ENCODE data around the gene FXYD2.

FXYD2 gene

DNA sequence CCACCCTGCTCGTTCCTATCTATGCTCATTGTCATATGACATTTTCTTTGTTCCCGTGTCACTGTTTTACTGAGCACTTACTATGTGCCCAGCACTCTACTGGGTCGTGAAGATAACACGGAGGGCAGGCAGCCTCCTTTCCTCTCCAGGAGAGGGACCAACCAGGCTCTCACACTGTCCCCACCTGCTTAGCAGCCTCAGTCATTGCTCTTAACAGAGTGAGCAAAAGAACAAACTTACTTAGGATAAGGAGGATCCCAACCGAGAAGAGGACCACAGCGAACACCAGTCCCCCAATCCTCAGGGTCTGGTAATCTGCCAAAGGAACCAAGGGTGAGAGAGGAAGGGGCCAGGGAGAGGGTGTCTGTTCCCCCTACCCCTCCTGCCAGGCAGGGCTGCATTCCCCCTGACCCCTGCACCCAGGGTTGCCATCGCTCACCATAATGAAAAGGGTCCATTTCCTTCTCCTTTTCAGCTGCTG is 17.0 kb upstream of the FXYD2 start:
- Histone ChIP-seq H3K9ac (ENCODE audit: low read depth in 1 of 2, low read length in 2 of 2) (no peak overlapping the region), H3K36me3 (ENCODE audit: control insufficient read depth in 1 of 2, insufficient read depth in 2 of 2, low read length in 2 of 2) (no peaks in the 10 kb centered on the region), H3K27me3 (ENCODE audit: control insufficient read depth in 1 of 2, insufficient read depth in 2 of 2, low read length in 2 of 2) (peaks cover 0 to 3% of the 10 kb centered on the region in 2 donors), H3K9me3 (ENCODE audit: control insufficient read depth in 1 of 2, low read length in 2 of 2) (no peaks in the 10 kb centered on the region), H3K27ac (ENCODE audit: low read depth, low read length) (no peak overlapping the region), H3K4me3 (ENCODE audit: low read depth in 1 of 2, low read length in 2 of 2) (no peak overlapping the region), H3K4me1 (ENCODE audit: control insufficient read depth in 1 of 2, insufficient read depth in 2 of 2, low read length in 2 of 2) (peaks cover 8 to 21% of the 10 kb centered on the region in 2 donors)

DNA sequence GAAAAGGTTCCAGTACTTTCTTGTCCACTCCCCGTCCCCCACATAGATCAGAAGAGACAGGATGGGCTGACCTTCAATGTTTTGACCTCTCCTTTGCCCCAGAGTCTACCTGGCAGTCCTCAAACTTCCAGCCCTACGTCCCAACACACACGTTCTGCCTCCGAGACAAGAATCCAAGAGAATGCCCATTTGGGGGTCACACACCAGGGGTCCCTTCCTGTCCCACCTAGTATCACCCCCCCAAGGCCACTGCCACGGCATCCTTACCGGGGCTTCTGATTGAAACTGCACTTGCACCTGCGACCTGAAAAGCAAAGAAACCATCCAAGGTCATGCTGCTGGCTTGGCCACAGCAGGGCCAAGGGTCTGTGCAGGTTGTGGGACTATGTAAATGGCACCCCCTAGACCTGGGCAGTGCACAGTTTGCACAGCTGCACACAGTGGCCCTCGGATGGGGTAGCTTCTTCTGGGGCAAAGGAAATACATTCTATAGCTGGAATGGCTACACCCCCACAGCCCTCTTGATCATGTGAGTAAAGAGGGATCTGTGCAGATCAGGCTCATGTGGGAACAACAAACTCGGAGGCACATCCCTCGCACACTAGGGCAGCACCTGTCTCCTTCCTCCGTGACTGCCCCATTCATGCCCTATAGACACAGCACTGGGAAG is 16.5 kb upstream of the FXYD2 start:
- no peak overlapping the region for H3K27ac ChIP-seq (ENCODE audit: low read depth, low read length)
- no peaks in the 10 kb centered on the region for H3K9me3 ChIP-seq (ENCODE audit: control insufficient read depth in 1 of 2, low read length in 2 of 2)
- H3K4me3 ChIP-seq (ENCODE audit: low read depth in 1 of 2, low read length in 2 of 2): no peak overlapping the region

GRCh38 chr11:117839936-117840813 is 15.6 kb upstream of the FXYD2 start:
- Histone ChIP-seq H3K27me3 (ENCODE audit: control insufficient read depth in 1 of 2, insufficient read depth in 2 of 2, low read length in 2 of 2) (peaks cover 0 to 3% of the 10 kb centered on the region in 2 donors), H3K9me3 (ENCODE audit: control insufficient read depth in 1 of 2, low read length in 2 of 2) (no peaks in the 10 kb centered on the region), H3K36me3 (ENCODE audit: control insufficient read depth in 1 of 2, insufficient read depth in 2 of 2, low read length in 2 of 2) (no peaks in the 10 kb centered on the region)

More for the DNA sequence above, 16.5 kb upstream of the FXYD2 start:
- no peak overlapping the region for H3K9ac ChIP-seq (ENCODE audit: low read depth in 1 of 2, low read length in 2 of 2)
- H3K27me3 ChIP-seq (ENCODE audit: control insufficient read depth in 1 of 2, insufficient read depth in 2 of 2, low read length in 2 of 2): peaks cover 0 to 3% of the 10 kb centered on the region in 2 donors
- H3K36me3 ChIP-seq (ENCODE audit: control insufficient read depth in 1 of 2, insufficient read depth in 2 of 2, low read length in 2 of 2): no peaks in the 10 kb centered on the region
- H3K4me1 ChIP-seq (ENCODE audit: control insufficient read depth in 1 of 2, insufficient read depth in 2 of 2, low read length in 2 of 2): peaks cover 8 to 21% of the 10 kb centered on the region in 2 donors

DNA sequence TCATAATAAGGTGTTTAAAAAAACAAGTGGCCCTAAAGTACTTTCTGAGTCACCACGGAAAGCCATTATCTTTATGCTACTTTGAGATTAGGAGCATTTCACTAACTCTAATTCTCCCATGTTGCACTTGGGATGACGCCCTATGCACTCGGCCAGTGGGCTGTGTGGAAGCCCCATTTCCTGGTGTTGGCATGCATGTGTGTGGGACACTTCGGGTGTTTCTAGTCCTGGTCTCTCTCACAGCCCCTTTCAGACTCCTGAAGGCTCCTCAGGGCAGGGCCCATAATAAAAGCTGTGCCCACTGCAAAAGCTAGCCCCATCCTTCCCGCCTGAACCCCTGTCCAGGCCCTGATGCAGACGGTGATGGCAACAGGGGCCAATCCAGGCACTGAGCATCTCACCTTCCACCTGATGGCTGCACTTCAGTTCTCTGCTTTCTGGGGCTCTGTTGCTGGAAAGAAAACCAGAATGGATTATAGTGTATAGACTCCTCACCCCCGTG is 14.9 kb upstream of the FXYD2 start:
- Histone ChIP-seq H3K27me3 (ENCODE audit: control insufficient read depth in 1 of 2, insufficient read depth in 2 of 2, low read length in 2 of 2) (peaks cover 0 to 3% of the 10 kb centered on the region in 2 donors), H3K36me3 (ENCODE audit: control insufficient read depth in 1 of 2, insufficient read depth in 2 of 2, low read length in 2 of 2) (no peaks in the 10 kb centered on the region), H3K4me3 (ENCODE audit: low read depth in 1 of 2, low read length in 2 of 2) (no peak overlapping the region), H3K27ac (ENCODE audit: low read depth, low read length) (no peak overlapping the region), H3K9ac (ENCODE audit: low read depth in 1 of 2, low read length in 2 of 2) (no peak overlapping the region), H3K9me3 (ENCODE audit: control insufficient read depth in 1 of 2, low read length in 2 of 2) (no peaks in the 10 kb centered on the region), H3K4me1 (ENCODE audit: control insufficient read depth in 1 of 2, insufficient read depth in 2 of 2, low read length in 2 of 2) (peaks cover 8 to 22% of the 10 kb centered on the region in 2 donors)

More at GRCh38 chr11:117839936-117840813, 15.6 kb upstream of the FXYD2 start:
- Histone ChIP-seq H3K4me3 (ENCODE audit: low read depth in 1 of 2, low read length in 2 of 2) (no peak overlapping the region), H3K4me1 (ENCODE audit: control insufficient read depth in 1 of 2, insufficient read depth in 2 of 2, low read length in 2 of 2) (peaks cover 8 to 21% of the 10 kb centered on the region in 2 donors), H3K9ac (ENCODE audit: low read depth in 1 of 2, low read length in 2 of 2) (no peak overlapping the region), H3K27ac (ENCODE audit: low read depth, low read length) (no peak overlapping the region)

- Histone ChIP-seq H3K4me3 (ENCODE audit: low read depth in 1 of 2, low read length in 2 of 2) (no peak overlapping the region), H3K9ac (ENCODE audit: low read depth in 1 of 2, low read length in 2 of 2) (no peak overlapping the region), H3K27me3 (ENCODE audit: control insufficient read depth in 1 of 2, insufficient read depth in 2 of 2, low read length in 2 of 2) (peaks cover 0 to 3% of the 10 kb centered on the region in 2 donors), H3K27ac (ENCODE audit: low read depth, low read length) (no peak overlapping the region), H3K4me1 (ENCODE audit: control insufficient read depth in 1 of 2, insufficient read depth in 2 of 2, low read length in 2 of 2) (peaks cover 12 to 28% of the 10 kb centered on the region in 2 donors), H3K9me3 (ENCODE audit: control insufficient read depth in 1 of 2, low read length in 2 of 2) (no peaks in the 10 kb centered on the region), H3K36me3 (ENCODE audit: control insufficient read depth in 1 of 2, insufficient read depth in 2 of 2, low read length in 2 of 2) (no peaks in the 10 kb centered on the region)
These were observed 14.4 kb upstream of the FXYD2 start for GRCh38 chr11:117838901-117839300.

DNA sequence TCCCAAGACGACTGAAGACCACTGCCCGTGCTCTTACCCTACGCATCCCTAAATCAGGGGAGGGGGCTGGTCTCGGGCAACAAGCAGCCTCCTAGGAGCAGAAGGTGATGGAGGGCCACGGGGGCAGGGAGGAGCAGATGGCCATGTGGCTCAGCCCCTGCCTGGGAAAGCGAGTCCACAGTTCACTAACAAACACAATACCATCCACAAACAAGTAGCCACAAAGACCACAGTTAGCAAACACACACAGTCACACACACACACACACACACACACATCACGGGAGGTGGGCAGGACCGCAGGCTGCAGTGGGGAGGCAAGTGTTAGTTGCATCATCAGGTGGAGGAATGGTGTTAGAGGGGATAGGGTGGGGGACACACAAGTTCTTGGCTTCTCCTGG is 13.2 kb upstream of the FXYD2 start:
- Histone ChIP-seq H3K27ac (ENCODE audit: low read depth, low read length) (no peak overlapping the region), H3K36me3 (ENCODE audit: control insufficient read depth in 1 of 2, insufficient read depth in 2 of 2, low read length in 2 of 2) (no peaks in the 10 kb centered on the region), H3K9ac (ENCODE audit: low read depth in 1 of 2, low read length in 2 of 2) (no peak overlapping the region), H3K4me3 (ENCODE audit: low read depth in 1 of 2, low read length in 2 of 2) (no peak overlapping the region), H3K27me3 (ENCODE audit: control insufficient read depth in 1 of 2, insufficient read depth in 2 of 2, low read length in 2 of 2) (peaks cover 0 to 3% of the 10 kb centered on the region in 2 donors), H3K9me3 (ENCODE audit: control insufficient read depth in 1 of 2, low read length in 2 of 2) (no peaks in the 10 kb centered on the region), H3K4me1 (ENCODE audit: control insufficient read depth in 1 of 2, insufficient read depth in 2 of 2, low read length in 2 of 2) (peaks cover 21 to 31% of the 10 kb centered on the region in 2 donors)

GRCh38 chr11:117837070-117837776 is 12.7 kb upstream of the FXYD2 start:
- H3K4me1 ChIP-seq (ENCODE audit: control insufficient read depth in 1 of 2, insufficient read depth in 2 of 2, low read length in 2 of 2): peaks cover 27 to 31% of the 10 kb centered on the region in 2 donors
- no peaks in the 10 kb centered on the region for H3K9me3 ChIP-seq (ENCODE audit: control insufficient read depth in 1 of 2, low read length in 2 of 2)
- H3K27ac ChIP-seq (ENCODE audit: low read depth, low read length): no peak overlapping the region
- no peak overlapping the region for H3K4me3 ChIP-seq (ENCODE audit: low read depth in 1 of 2, low read length in 2 of 2)
- peaks cover 0 to 3% of the 10 kb centered on the region in 2 donors for H3K27me3 ChIP-seq (ENCODE audit: control insufficient read depth in 1 of 2, insufficient read depth in 2 of 2, low read length in 2 of 2)
- H3K36me3 ChIP-seq (ENCODE audit: control insufficient read depth in 1 of 2, insufficient read depth in 2 of 2, low read length in 2 of 2): no peaks in the 10 kb centered on the region
- H3K9ac ChIP-seq (ENCODE audit: low read depth in 1 of 2, low read length in 2 of 2): peak overlapping the region in 1 of 2 donors; percentile 27

GRCh38 chr11:117836077-117836960 is 11.8 kb upstream of the FXYD2 start:
- H3K27me3 ChIP-seq (ENCODE audit: control insufficient read depth in 1 of 2, insufficient read depth in 2 of 2, low read length in 2 of 2): peaks cover 0 to 3% of the 10 kb centered on the region in 2 donors
- no peak overlapping the region for H3K9ac ChIP-seq (ENCODE audit: low read depth in 1 of 2, low read length in 2 of 2)
- no peak overlapping the region for H3K27ac ChIP-seq (ENCODE audit: low read depth, low read length)
- H3K4me3 ChIP-seq (ENCODE audit: low read depth in 1 of 2, low read length in 2 of 2): no peak overlapping the region
- H3K36me3 ChIP-seq (ENCODE audit: control insufficient read depth in 1 of 2, insufficient read depth in 2 of 2, low read length in 2 of 2): no peaks in the 10 kb centered on the region
- H3K9me3 ChIP-seq (ENCODE audit: control insufficient read depth in 1 of 2, low read length in 2 of 2): no peaks in the 10 kb centered on the region
- H3K4me1 ChIP-seq (ENCODE audit: control insufficient read depth in 1 of 2, insufficient read depth in 2 of 2, low read length in 2 of 2): peaks cover 27 to 31% of the 10 kb centered on the region in 2 donors

GRCh38 chr11:117835576-117835975 is 11.0 kb upstream of the FXYD2 start:
- Histone ChIP-seq H3K4me3 (ENCODE audit: low read depth in 1 of 2, low read length in 2 of 2) (no peak overlapping the region), H3K27ac (ENCODE audit: low read depth, low read length) (no peak overlapping the region), H3K9me3 (ENCODE audit: control insufficient read depth in 1 of 2, low read length in 2 of 2) (no peaks in the 10 kb centered on the region), H3K27me3 (ENCODE audit: control insufficient read depth in 1 of 2, insufficient read depth in 2 of 2, low read length in 2 of 2) (peaks cover 0 to 3% of the 10 kb centered on the region in 2 donors), H3K36me3 (ENCODE audit: control insufficient read depth in 1 of 2, insufficient read depth in 2 of 2, low read length in 2 of 2) (no peaks in the 10 kb centered on the region), H3K9ac (ENCODE audit: low read depth in 1 of 2, low read length in 2 of 2) (no peak overlapping the region), H3K4me1 (ENCODE audit: control insufficient read depth in 1 of 2, insufficient read depth in 2 of 2, low read length in 2 of 2) (peaks cover 27 to 31% of the 10 kb centered on the region in 2 donors)

Measured in duodenal mucosa (tissue), 2 donors.